GM12878 (cell line): Measurements from ENCODE around the gene DCDC1. TPM values are rescaled to one million over a fixed set of nuclear protein-coding genes. Genes with fewer than 3 reads are reported as not detected.

Source experiments
- BRCA1 ChIP-seq: IDR thresholded peaks from 2 replicates; pipeline ENCODE4 v1.6.1; 2011; ENCODE audit warnings: low read depth, low read length, improper control_type of control experiment
- E4F1 ChIP-seq: fragments of 450-650 bp; IDR thresholded peaks from 2 replicates; pipeline ENCODE4 v1.6.1; 2018; ENCODE audit warnings: borderline replicate concordance, mild to moderate bottlenecking; ENCODE audit not compliant: partially characterized antibody
- EED ChIP-seq: sonication (generic); IDR thresholded peaks from 2 replicates; pipeline ENCODE4 v1.6.1; 2016; ENCODE audit warnings: antibody characterized with exemption, low read depth
- ESRRA ChIP-seq: IDR thresholded peaks from 2 replicates; pipeline ENCODE4 v1.6.1; 2012; ENCODE audit warnings: mild to moderate bottlenecking, low read length, improper control_type of control experiment
- FOS ChIP-seq: IDR thresholded peaks from 3 replicates; pipeline ENCODE4 v1.6.1; 2011; ENCODE audit warnings: borderline replicate concordance; ENCODE audit not compliant: insufficient read length; ENCODE audit errors: extremely low read depth
- GABPA ChIP-seq: IDR thresholded peaks from 2 replicates; pipeline ENCODE4 v1.6.1; 2014; ENCODE audit warnings: antibody characterized with exemption, low read depth, mild to moderate bottlenecking, inconsistent platforms
- HDGF ChIP-seq: fragments of 450-650 bp; IDR thresholded peaks from 2 replicates; pipeline ENCODE4 v1.6.1; 2016; ENCODE audit warnings: antibody characterized with exemption
- KDM1A ChIP-seq: fragments of 200-600 bp; sonication (generic); IDR thresholded peaks from 2 replicates; pipeline ENCODE4 v1.6.1; 2016; ENCODE audit warnings: borderline replicate concordance
- MEF2A ChIP-seq: IDR thresholded peaks from 2 replicates; pipeline ENCODE4 v1.6.1; 2011; ENCODE audit warnings: low read depth, mild to moderate bottlenecking, low read length, moderate library complexity; ENCODE audit not compliant: insufficient read depth
- MTA2 ChIP-seq: fragments of 450-650 bp; IDR thresholded peaks from 2 replicates; pipeline ENCODE4 v1.6.1; 2016; ENCODE audit warnings: low read depth, mild to moderate bottlenecking, moderate library complexity
- RCOR1 ChIP-seq: conservative IDR thresholded peaks from 2 replicates; pipeline ENCODE4 v1.6.1; 2012; ENCODE audit warnings: low read depth, low read length, improper control_type of control experiment
- RUNX3 ChIP-seq: IDR thresholded peaks from 2 replicates; pipeline ENCODE4 v1.6.1; 2012; ENCODE audit warnings: low read length, inconsistent platforms
- SMAD1 ChIP-seq: fragments of 450-650 bp; IDR thresholded peaks from 2 replicates; pipeline ENCODE4 v1.6.1; 2018; ENCODE audit warnings: mild to moderate bottlenecking, low read depth; ENCODE audit not compliant: partially characterized antibody
- SMAD5 ChIP-seq: IDR thresholded peaks from 2 replicates; pipeline ENCODE4 v1.6.1; 2016; ENCODE audit warnings: antibody characterized with exemption, low read depth
- SMC3 ChIP-seq: IDR thresholded peaks from 2 replicates; pipeline ENCODE4 v1.6.1; 2011; ENCODE audit warnings: low read length, improper control_type of control experiment, borderline replicate concordance
- SRF ChIP-seq, 2 experiments: IDR thresholded peaks; 2 replicates each; pipeline ENCODE4 v1.6.1; 2011; ENCODE audit warnings: low read depth in 2 of 2, low read length in 2 of 2, mild to moderate bottlenecking in 1 of 2, moderate library complexity in 1 of 2
- SUZ12 ChIP-seq: fragments of 200-600 bp; sonication (generic); IDR thresholded peaks from one replicate; pipeline ENCODE4 v1.6.1; 2018; ENCODE audit warnings: antibody characterized with exemption, mild to moderate bottlenecking; ENCODE audit not compliant: unreplicated experiment
- TAF1 ChIP-seq: IDR thresholded peaks from 2 replicates; pipeline ENCODE4 v1.6.1; 2011; ENCODE audit warnings: mild to moderate bottlenecking, low read depth, low read length, borderline replicate concordance
- YBX1 ChIP-seq: fragments of 450-650 bp; IDR thresholded peaks from 2 replicates; pipeline ENCODE4 v1.6.1; 2016; ENCODE audit warnings: antibody characterized with exemption
- ZNF207 ChIP-seq: fragments of 450-650 bp; IDR thresholded peaks from 2 replicates; pipeline ENCODE4 v1.6.1; 2014; ENCODE audit warnings: antibody characterized with exemption, mild to moderate bottlenecking, borderline replicate concordance
- polyA plus RNA-seq, 11 experiments: library from polyadenylated mRNA; depleted of rRNA in 4 of 11; unstranded in 6 of 11; stranded (reverse) in 5 of 11; fragments of >200 nt; fragmentation: Nextera tagmentation in 4 of 11; fragmentation: Illumina TruSeq in 1 of 11; extraction: Ambion mirVana in 4 of 11; extraction: Trizol in 1 of 11; gene quantifications; 1 replicate in 1 of 11; 2 replicates in 10 of 11; pipeline versions ENCODE4 v1.2.1 to v1.2.3, GENCODE V29; 2011 to 2016; ENCODE audit warnings: inconsistent platforms in 2 of 11, missing spikeins in 2 of 11, low read depth in 1 of 11
- total RNA-seq, 4 experiments: library from RNA; depleted of rRNA in 3 of 4; stranded (reverse); fragments of >200 nt in 3 of 4; fragmentation: Illumina TruSeq in 1 of 4; extraction: Trizol in 1 of 4; gene quantifications; 2 replicates each; pipeline versions ENCODE4 v1.2.1 to v1.2.3, GENCODE V29; 2013 to 2021
- TF ChIP-seq, protein P1 (sequence below): fragments of 150-350 bp; IDR thresholded peaks from 2 replicates; pipeline ENCODE4 v1.6.1; 2014; ENCODE audit warnings: mild to moderate bottlenecking, low read depth, low read length
- TF ChIP-seq, protein P2 (sequence below): IDR thresholded peaks from 2 replicates; pipeline ENCODE4 v1.6.1; 2011; ENCODE audit warnings: low read depth, low read length, improper control_type of control experiment, borderline replicate concordance
- TF ChIP-seq, protein P3 (sequence below): fragments of 450-650 bp; IDR thresholded peaks from 2 replicates; pipeline ENCODE4 v1.6.1; 2016; ENCODE audit warnings: mild to moderate bottlenecking

Gene DCDC1
- total and polyA plus RNA-seq, 10 of the 15 experiments (the other 5 are each of a cell fraction or from before 2014, with no cell fraction given), result not detected

GRCh38 chr11:31369348-31370329 lies at the start of gene DCDC1, which contains the start of gene DNAJC24 (continued):
- 0 out of 2 replicates have a peak, but pooled peaks have one; percentile 19 for TF ChIP-seq EED
- TF ChIP-seq MEF2A, result 0 out of 2 replicates have a peak, but pooled peaks have one; percentile 36
- no peak for TF ChIP-seq YBX1
- TF ChIP-seq RCOR1, result no peak
- no peak for TF ChIP-seq KDM1A
- peak; percentile 82; the same call in 1 of the 2 replicates for TF ChIP-seq ZNF207
- TF ChIP-seq SMC3, result no peak
- no peak for TF ChIP-seq BRCA1
- TF ChIP-seq SMAD1, result no peak
- TF ChIP-seq, protein P1, sequence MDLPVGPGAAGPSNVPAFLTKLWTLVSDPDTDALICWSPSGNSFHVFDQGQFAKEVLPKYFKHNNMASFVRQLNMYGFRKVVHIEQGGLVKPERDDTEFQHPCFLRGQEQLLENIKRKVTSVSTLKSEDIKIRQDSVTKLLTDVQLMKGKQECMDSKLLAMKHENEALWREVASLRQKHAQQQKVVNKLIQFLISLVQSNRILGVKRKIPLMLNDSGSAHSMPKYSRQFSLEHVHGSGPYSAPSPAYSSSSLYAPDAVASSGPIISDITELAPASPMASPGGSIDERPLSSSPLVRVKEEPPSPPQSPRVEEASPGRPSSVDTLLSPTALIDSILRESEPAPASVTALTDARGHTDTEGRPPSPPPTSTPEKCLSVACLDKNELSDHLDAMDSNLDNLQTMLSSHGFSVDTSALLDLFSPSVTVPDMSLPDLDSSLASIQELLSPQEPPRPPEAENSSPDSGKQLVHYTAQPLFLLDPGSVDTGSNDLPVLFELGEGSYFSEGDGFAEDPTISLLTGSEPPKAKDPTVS, result peak; percentile 43; the same call in 1 of the 2 replicates
- TF ChIP-seq E4F1, result no peak
- peak; percentile 22; the same call in 1 of the 2 replicates for TF ChIP-seq MTA2
- TF ChIP-seq SRF (IDR thresholded peaks at IDR 0.05; ENCODE audit: low read depth in 2 of 2, low read length in 2 of 2), result peak in 1 of 2 experiments; percentile 81; a peak in 1 of 4 replicates
- peak; percentile 61 for TF ChIP-seq TAF1
- TF ChIP-seq, protein P2, sequence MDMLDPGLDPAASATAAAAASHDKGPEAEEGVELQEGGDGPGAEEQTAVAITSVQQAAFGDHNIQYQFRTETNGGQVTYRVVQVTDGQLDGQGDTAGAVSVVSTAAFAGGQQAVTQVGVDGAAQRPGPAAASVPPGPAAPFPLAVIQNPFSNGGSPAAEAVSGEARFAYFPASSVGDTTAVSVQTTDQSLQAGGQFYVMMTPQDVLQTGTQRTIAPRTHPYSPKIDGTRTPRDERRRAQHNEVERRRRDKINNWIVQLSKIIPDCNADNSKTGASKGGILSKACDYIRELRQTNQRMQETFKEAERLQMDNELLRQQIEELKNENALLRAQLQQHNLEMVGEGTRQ, result no peak
- peak; percentile 99 for TF ChIP-seq GABPA
- TF ChIP-seq ESRRA, result no peak
- peak; percentile 66 for TF ChIP-seq RUNX3
- TF ChIP-seq HDGF, result peak; percentile 50; the same call in 1 of the 2 replicates
- TF ChIP-seq SMAD5, result peak; percentile 39; the same call in 1 of the 2 replicates
- no peak for TF ChIP-seq FOS
- no peak for TF ChIP-seq SUZ12
- TF ChIP-seq, protein P3, sequence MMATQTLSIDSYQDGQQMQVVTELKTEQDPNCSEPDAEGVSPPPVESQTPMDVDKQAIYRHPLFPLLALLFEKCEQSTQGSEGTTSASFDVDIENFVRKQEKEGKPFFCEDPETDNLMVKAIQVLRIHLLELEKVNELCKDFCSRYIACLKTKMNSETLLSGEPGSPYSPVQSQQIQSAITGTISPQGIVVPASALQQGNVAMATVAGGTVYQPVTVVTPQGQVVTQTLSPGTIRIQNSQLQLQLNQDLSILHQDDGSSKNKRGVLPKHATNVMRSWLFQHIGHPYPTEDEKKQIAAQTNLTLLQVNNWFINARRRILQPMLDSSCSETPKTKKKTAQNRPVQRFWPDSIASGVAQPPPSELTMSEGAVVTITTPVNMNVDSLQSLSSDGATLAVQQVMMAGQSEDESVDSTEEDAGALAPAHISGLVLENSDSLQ, result peak; percentile 85
